K562 (cell line): ENCODE measurements around the gene FBRS. TPM values are rescaled to one million over a fixed set of nuclear protein-coding genes. Genes with fewer than 3 reads are reported as not detected.

Source experiments
- CCNT2 ChIP-seq: IDR thresholded peaks from 2 replicates; pipeline ENCODE4 v1.6.1; 2011; ENCODE audit warnings: borderline replicate concordance, low read depth, mild to moderate bottlenecking, moderate library complexity, mixed read lengths, low read length; ENCODE audit not compliant: insufficient read length; ENCODE audit errors: extremely low read depth
- CREBBP ChIP-seq: IDR thresholded peaks from one replicate; pipeline ENCODE4 v1.6.1; 2012; ENCODE audit warnings: low read depth, mild to moderate bottlenecking, control low read depth, inconsistent platforms, low read length
- EWSR1 ChIP-seq: fragments of 450-650 bp; IDR thresholded peaks from 2 replicates; pipeline ENCODE4 v1.6.1; 2018; ENCODE audit warnings: borderline replicate concordance, mild to moderate bottlenecking, low read depth, moderate library complexity; ENCODE audit not compliant: partially characterized antibody
- HDAC1 ChIP-seq, 2 experiments: fragments of 450-650 bp; IDR thresholded peaks; 2 replicates each; pipeline ENCODE4 v1.6.1; 2016 to 2017; ENCODE audit warnings: inconsistent platforms in 1 of 2, mild to moderate bottlenecking in 1 of 2, moderate library complexity in 1 of 2
- NR2F6 ChIP-seq: fragments of 450-650 bp; formaldehyde crosslinking; IDR thresholded peaks from 2 replicates; pipeline ENCODE4 v1.4.0; 2020; ENCODE audit warnings: mild to moderate bottlenecking
- PRMT5 ChIP-seq: sonication (generic); formaldehyde crosslinking; IDR thresholded peaks from 2 replicates; pipeline ENCODE4 v1.5.0; 2020; ENCODE audit warnings: missing genetic modification reagents
- SMAD4 ChIP-seq: fragments of 250-450 bp; sonication (Bioruptor Pico); conservative IDR thresholded peaks from 2 replicates; pipeline ENCODE4 v1.8.0; 2021; ENCODE audit warnings: inconsistent platforms, mild to moderate bottlenecking, moderate library complexity
- ZBTB7A ChIP-seq: IDR thresholded peaks from 2 replicates; pipeline ENCODE4 v1.6.1; 2011; ENCODE audit warnings: low read depth, mild to moderate bottlenecking, low read length, moderate library complexity, borderline replicate concordance; ENCODE audit not compliant: control insufficient read depth
- ZNF224 ChIP-seq: sonication (generic); formaldehyde crosslinking; IDR thresholded peaks from 2 replicates; pipeline ENCODE4 v1.8.0; 2022; ENCODE audit warnings: mild to moderate bottlenecking, missing genetic modification reagents
- polyA plus RNA-seq, 8 experiments: library from polyadenylated mRNA; depleted of rRNA in 4 of 8; stranded (reverse) in 5 of 8; unstranded in 3 of 8; fragments of >200 nt; fragmentation: Nextera tagmentation in 2 of 8; fragmentation: Illumina TruSeq in 1 of 8; extraction: Ambion mirVana in 2 of 8; extraction: Trizol in 1 of 8; gene quantifications; 2 replicates each; pipeline versions ENCODE4 v1.2.1 to v1.2.3, GENCODE V29; 2011 to 2014; ENCODE audit warnings: inconsistent platforms in 1 of 8, missing spikeins in 1 of 8
- total RNA-seq, 7 experiments: library from RNA; depleted of rRNA in 6 of 7; stranded (reverse); fragments of >200 nt in 6 of 7; fragmentation: Illumina TruSeq in 2 of 7; extraction: Trizol in 2 of 7; gene quantifications; 2 replicates each; pipeline versions ENCODE4 v1.2.1 to v1.2.3, GENCODE V29; 2011 to 2021; ENCODE audit warnings: low replicate concordance in 1 of 7
- TF ChIP-seq, protein P1 (sequence below), 2 experiments: IDR thresholded peaks; 2 replicates each; pipeline ENCODE4 v1.6.1; 2012; ENCODE audit warnings: improper control_type of control experiment in 2 of 2, low read depth in 2 of 2, low read length in 2 of 2, borderline replicate concordance in 1 of 2
- TF ChIP-seq, protein P2 (sequence below): fragments of 250-450 bp; sonication (Bioruptor Pico); IDR thresholded peaks from 2 replicates; pipeline ENCODE4 v1.8.0; 2022; ENCODE audit warnings: inconsistent platforms, mild to moderate bottlenecking, moderate library complexity, borderline replicate concordance
- TF ChIP-seq, protein P3 (sequence below): fragments of 200-800 bp; sonication (Bioruptor generic); IDR thresholded peaks from 2 replicates; pipeline ENCODE4 v1.6.1; 2017; ENCODE audit warnings: missing genetic modification characterization, missing compliant biosample characterization
- TF ChIP-seq, protein P4 (sequence below): fragments of 450-650 bp; formaldehyde crosslinking; IDR thresholded peaks from 2 replicates; pipeline ENCODE4 v1.4.0; 2022; ENCODE audit warnings: missing genetic modification characterization
- TF ChIP-seq, protein P5 (sequence below): fragments of 250-450 bp; sonication (Bioruptor Pico); IDR thresholded peaks from 2 replicates; pipeline ENCODE4 v1.4.0; 2020; ENCODE audit warnings: mild to moderate bottlenecking

Gene FBRS
- total and polyA plus RNA-seq, 9 of the 15 experiments (the other 6 are each of a cell fraction or from before 2014, with no cell fraction given): 0.32 to 59.5 (median 13.1) TPM

DNA sequence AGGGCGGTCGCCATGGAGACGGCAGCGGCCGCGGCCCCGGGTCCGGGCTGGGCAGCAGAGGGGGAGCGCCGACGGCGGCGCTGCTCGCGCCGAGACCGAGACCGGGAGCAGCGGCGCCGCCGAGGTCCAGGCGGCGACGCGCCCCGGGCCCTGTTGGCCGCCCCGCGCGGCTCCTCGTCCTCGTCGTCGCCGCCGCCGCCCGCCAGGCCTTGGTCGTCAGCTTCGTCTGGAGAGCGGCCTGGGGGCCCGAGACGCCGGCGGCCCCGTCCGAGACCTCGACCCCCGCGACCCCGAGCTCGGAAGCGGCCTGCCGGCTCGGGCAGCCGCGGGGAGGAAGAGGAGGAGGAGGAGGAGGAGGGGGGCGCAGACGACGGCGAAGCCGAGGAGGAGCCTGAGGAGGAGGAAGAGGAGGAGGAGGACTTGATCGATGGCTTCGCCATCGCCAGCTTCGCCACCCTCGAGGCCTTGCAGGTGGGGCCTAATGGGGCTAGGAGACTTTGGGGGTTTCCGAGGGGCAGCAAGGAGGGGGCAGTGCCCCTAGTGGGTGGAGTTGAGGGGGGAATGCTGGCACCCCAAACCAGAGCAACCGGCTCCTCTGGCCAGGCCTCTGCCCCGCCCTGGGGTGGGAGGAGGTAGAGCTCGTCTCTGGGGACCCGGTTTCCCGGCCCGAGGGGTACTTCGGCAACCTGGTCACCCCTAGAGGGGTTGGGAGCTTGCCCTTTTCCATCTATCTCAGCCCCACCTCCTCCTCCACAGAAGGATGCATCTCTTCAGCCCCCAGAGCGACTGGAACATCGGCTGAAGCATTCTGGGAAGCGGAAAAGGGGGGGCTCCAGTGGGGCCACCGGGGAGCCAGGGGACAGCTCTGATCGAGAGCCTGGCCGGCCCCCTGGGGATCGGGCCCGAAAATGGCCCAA is 1.5 kb downstream of the FBRS start (continued):
- TF ChIP-seq SMAD4 (CRISPR knock-in tag) (peak; percentile 41; the same call in 1 of the 2 replicates), CCNT2 (peak; percentile 6), ZBTB7A (0 out of 2 replicates have a peak, but pooled peaks have one; percentile 25), PRMT5 (no peak), ZNF224 (no peak), EWSR1 (no peak), NR2F6 (CRISPR knock-in tag) (no peak), HDAC1 (IDR thresholded peaks at IDR 0.05) (0 out of 4 replicates have a peak, but pooled peaks of 1 of the 2 experiments have one; percentile 14), CREBBP (no peak)
- TF ChIP-seq, protein P1, sequence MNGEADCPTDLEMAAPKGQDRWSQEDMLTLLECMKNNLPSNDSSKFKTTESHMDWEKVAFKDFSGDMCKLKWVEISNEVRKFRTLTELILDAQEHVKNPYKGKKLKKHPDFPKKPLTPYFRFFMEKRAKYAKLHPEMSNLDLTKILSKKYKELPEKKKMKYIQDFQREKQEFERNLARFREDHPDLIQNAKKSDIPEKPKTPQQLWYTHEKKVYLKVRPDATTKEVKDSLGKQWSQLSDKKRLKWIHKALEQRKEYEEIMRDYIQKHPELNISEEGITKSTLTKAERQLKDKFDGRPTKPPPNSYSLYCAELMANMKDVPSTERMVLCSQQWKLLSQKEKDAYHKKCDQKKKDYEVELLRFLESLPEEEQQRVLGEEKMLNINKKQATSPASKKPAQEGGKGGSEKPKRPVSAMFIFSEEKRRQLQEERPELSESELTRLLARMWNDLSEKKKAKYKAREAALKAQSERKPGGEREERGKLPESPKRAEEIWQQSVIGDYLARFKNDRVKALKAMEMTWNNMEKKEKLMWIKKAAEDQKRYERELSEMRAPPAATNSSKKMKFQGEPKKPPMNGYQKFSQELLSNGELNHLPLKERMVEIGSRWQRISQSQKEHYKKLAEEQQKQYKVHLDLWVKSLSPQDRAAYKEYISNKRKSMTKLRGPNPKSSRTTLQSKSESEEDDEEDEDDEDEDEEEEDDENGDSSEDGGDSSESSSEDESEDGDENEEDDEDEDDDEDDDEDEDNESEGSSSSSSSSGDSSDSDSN (IDR thresholded peaks at IDR 0.05; ENCODE audit: borderline replicate concordance in 1 of 2, low read depth in 2 of 2, low read length in 2 of 2): 0 out of 4 replicates have a peak, but pooled peaks have one; percentile 8 to 74
- TF ChIP-seq, protein P2, sequence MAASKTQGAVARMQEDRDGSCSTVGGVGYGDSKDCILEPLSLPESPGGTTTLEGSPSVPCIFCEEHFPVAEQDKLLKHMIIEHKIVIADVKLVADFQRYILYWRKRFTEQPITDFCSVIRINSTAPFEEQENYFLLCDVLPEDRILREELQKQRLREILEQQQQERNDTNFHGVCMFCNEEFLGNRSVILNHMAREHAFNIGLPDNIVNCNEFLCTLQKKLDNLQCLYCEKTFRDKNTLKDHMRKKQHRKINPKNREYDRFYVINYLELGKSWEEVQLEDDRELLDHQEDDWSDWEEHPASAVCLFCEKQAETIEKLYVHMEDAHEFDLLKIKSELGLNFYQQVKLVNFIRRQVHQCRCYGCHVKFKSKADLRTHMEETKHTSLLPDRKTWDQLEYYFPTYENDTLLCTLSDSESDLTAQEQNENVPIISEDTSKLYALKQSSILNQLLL: no peak
- TF ChIP-seq, protein P3, sequence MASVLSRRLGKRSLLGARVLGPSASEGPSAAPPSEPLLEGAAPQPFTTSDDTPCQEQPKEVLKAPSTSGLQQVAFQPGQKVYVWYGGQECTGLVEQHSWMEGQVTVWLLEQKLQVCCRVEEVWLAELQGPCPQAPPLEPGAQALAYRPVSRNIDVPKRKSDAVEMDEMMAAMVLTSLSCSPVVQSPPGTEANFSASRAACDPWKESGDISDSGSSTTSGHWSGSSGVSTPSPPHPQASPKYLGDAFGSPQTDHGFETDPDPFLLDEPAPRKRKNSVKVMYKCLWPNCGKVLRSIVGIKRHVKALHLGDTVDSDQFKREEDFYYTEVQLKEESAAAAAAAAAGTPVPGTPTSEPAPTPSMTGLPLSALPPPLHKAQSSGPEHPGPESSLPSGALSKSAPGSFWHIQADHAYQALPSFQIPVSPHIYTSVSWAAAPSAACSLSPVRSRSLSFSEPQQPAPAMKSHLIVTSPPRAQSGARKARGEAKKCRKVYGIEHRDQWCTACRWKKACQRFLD (CRISPR knock-in tag): 0 out of 2 replicates have a peak, but pooled peaks have one; percentile 21
- TF ChIP-seq, protein P4, sequence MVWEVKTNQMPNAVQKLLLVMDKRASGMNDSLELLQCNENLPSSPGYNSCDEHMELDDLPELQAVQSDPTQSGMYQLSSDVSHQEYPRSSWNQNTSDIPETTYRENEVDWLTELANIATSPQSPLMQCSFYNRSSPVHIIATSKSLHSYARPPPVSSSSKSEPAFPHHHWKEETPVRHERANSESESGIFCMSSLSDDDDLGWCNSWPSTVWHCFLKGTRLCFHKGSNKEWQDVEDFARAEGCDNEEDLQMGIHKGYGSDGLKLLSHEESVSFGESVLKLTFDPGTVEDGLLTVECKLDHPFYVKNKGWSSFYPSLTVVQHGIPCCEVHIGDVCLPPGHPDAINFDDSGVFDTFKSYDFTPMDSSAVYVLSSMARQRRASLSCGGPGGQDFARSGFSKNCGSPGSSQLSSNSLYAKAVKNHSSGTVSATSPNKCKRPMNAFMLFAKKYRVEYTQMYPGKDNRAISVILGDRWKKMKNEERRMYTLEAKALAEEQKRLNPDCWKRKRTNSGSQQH: 0 out of 2 replicates have a peak, but pooled peaks have one; percentile 25
- TF ChIP-seq, protein P5, sequence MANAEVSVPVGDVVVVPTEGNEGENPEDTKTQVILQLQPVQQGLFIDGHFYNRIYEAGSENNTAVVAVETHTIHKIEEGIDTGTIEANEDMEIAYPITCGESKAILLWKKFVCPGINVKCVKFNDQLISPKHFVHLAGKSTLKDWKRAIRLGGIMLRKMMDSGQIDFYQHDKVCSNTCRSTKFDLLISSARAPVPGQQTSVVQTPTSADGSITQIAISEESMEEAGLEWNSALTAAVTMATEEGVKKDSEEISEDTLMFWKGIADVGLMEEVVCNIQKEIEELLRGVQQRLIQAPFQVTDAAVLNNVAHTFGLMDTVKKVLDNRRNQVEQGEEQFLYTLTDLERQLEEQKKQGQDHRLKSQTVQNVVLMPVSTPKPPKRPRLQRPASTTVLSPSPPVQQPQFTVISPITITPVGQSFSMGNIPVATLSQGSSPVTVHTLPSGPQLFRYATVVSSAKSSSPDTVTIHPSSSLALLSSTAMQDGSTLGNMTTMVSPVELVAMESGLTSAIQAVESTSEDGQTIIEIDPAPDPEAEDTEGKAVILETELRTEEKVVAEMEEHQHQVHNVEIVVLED (CRISPR knock-in tag): no peak
